HG03045 (cell line): ENCODE measurements around the gene ACVRL1.

ENCODE experiments used
- ATAC-seq: cut with Tn5 transposase; IDR thresholded peaks from one replicate; pipeline ENCODE4 v1.9.1; 2021; ENCODE audit warnings: mild to moderate bottlenecking, moderate library complexity; ENCODE audit not compliant: unreplicated experiment

The ACVRL1 gene

DNA sequence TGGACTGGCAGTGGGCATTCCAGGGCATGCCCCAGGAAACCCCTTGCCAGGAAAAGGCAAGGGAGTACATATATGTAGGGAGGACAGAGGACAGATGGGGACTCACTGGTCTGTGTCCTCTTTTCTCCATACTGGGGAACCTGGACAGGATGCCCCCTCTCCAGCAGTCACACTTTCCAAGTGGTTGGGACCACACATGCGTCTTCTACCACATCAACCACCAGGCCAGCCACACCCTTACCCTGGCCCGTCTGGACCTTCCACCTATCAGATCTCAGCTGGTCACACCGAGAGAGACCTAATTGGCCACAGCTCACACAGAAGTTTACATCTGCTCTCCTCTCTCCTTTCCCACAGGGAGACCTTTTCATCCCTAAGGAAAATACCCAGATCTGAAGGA lies 11.1 kb upstream of the ACVRL1 start:
- ATAC-seq: no peak

DNA sequence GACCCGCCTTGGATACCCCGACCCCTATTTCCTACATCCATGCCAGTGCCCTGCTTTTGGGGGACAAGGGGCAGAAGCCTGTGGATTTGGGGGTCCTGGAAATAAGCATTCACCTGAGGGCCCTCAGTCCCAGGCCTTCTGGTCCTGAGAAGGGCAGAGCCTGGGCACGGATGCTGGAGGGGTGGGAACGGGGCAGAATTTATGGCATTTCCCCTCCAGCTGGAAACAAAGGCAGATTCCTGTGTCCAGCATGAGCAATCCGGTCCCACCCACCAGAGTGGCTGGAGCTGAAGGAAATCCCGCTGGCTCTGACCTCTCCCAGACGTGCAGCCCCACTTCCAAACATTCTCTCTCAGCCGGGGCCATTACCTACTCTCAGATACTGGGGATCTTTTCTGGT lies 10.1 kb upstream of the ACVRL1 start:
- no peak for ATAC-seq

DNA sequence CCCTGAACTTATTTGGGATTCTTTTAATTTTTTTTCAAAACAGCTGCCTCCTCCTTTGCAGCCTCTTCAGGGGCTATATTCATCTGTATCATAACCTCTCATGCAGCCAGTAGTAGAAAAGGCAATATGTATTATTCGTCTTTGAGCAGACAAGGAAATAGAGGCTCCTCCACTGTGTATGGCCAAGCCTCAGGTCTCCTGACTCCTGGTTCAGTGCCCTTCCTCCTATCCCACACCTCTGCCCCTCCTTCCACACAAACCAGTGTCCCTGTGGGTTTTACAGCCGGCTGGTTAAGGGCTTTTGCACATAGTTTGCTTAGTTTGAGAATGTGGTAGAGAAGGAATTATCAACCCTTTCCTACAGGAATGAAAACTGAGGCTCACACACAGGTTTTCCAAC lies 8.8 kb upstream of the ACVRL1 start:
- ATAC-seq: no peak

DNA sequence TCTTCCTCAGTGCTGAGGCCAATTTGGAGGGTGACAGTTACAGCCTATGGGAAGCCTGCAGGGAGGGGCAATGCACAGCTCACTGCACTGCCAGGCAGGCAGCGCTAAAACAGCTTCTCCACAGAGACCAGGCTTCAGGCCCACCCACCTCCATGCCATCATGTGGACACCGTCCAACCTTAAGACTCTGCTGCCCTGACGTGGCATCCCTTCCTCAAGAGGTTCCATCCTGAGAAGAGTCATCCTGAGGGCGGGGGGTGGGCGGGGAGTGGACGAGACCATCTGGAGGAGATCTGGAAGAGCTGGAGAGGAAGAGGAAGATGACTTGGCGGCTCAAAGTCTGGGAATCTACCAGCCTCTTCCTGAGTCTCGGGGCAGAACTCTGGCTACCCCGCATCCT lies 8.4 kb upstream of the ACVRL1 start:
- ATAC-seq: no peak

GRCh38 chr12:51900323-51900889 lies 6.9 kb upstream of the ACVRL1 start:
- ATAC-seq: no peak

DNA sequence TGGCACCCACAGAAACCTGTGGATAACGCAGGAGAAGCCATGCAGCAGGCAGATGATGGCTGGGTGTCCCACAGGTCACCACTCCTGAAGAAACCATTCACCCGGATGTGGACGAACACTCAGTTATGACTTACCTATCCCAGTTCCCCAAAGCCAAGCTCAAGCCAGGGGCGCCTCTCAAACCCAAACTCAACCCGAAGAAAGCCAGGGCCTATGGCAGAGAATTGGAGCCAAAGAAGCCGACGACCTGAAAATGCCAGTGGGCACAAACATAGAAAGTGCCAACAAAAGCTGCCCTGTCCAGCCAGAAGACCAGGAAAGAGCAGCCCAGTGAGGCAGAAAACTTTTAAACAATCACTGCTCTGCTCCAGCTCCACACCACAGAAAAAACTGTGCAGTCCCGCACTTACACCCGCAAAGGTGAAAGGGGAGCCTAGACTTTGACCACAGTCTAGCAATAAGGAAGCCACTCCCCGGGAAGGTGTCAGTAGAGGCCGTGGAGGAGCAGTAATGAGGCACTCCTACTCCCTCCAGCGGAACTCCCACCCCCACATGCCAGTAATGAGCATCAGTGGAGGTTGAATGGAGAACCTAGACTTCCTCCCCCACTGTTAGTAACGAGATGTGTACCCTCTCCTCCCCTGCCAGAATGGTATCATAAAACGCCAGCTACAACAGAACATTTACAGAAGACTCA lies 6.0 kb upstream of the ACVRL1 start:
- ATAC-seq: no peak

DNA sequence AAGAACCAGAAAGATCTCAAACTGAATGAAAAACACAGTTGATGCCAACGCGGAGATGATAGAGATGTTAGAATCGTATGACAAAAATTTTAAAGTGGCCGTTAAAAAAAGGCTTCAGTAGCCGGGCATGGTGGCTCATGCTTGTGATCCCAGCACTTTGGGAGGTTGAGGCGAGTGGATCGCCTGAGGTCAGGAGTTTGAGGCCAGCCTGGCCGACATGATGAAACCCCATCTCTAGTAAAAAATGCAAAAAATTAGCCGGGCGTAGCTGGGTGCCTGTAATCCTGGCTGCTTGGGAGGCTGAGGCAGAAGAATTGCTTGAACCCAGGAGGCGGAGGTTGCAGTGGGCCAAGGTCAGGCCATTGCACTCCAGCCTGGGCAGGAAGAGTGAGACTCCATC lies 5.4 kb upstream of the ACVRL1 start:
- ATAC-seq: no peak

- ATAC-seq: no peak
Observed at GRCh38 chr12:51904951-51905470, 2.3 kb upstream of the ACVRL1 start.

- ATAC-seq: no peak
Observed at GRCh38 chr12:51905471-51906429, 1.6 kb upstream of the ACVRL1 start.

DNA sequence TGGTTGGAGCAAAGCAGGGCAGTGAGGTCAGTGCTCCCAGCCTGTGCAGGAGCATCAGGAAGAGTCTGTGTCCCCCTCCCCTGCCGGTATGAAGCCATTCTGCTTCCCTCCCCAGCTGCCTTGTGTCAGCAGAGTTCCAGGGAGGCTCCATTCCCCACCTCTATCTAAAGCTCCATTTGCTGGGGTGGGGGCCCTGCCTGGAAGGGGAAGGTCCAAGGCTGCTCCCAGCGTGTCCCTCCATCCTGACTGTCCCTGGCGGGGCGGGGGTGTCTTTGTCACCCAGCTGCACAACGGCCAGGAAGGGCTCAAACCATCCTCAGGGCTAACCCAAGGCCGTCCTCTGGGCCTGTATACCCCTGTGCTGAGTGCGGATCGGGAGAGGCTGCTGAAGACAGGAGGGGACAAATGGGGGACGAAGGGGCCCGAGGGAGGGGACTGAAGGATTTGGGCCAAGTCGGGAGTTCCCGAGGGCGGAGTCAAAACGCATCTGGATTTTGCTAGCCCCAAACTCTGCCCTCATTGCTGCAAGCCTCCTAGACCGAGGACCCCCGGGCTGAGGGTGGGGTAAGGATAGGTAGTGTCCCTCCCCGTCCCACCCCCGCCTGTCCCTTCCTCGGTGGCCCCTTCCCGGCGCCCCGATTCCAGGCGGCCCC lies 748 bp upstream of the ACVRL1 start:
- ATAC-seq: no peak

DNA sequence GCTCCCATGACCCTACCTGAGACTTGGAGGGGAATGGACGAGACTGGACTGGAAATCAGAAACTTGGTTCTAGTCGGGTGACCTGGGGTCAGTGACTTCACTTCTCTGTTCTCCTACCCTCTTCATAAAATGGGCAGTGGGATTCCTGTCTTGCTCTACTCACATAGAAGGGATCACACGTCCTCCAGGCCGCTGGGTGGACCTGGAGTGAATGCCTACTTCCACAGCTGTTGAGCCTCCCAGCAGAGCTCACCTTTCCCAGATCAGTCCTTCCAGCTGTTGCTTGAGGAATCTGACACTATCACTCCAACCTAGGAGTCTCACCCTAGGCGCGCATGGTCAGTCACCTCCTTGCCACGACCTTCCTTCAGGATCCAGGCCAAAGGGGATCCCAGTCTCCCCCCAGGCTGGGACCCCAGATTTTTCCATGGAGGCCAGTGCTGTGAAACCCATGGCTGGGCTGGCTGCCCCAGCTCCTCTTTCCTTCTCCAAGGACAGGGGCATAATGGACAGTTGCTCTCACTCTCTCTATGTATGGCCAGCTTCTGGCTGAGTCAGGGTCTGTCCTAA lies 637 bp downstream of the ACVRL1 start:
- no peak for ATAC-seq

- ATAC-seq: no peak
Observed at GRCh38 chr12:51908876-51909592, 1.7 kb downstream of the ACVRL1 start.

DNA sequence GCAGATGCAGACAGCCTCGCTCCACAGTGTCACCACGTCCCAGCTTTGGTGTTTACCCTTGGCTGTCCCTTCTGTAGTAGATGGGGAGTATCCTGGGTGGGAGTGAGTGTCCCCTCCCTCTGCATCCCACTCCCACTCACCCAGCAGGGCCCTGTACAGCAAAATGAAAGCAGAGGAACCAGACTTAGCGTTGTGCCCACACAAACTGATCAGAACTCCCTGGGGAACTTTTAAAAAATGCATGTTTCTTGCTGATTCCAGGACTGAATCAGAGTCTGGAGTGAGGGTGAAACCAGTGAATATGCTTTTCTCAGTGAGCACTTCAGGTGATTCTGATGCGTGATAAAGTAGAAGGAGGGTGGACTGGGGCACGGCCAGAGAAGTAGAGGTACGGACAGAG lies 2.9 kb downstream of the ACVRL1 start:
- no peak for ATAC-seq

- ATAC-seq: no peak
Observed at GRCh38 chr12:51910691-51911090, 3.4 kb downstream of the ACVRL1 start.

GRCh38 chr12:51911307-51911706 lies 4.0 kb downstream of the ACVRL1 start:
- ATAC-seq: no peak

DNA sequence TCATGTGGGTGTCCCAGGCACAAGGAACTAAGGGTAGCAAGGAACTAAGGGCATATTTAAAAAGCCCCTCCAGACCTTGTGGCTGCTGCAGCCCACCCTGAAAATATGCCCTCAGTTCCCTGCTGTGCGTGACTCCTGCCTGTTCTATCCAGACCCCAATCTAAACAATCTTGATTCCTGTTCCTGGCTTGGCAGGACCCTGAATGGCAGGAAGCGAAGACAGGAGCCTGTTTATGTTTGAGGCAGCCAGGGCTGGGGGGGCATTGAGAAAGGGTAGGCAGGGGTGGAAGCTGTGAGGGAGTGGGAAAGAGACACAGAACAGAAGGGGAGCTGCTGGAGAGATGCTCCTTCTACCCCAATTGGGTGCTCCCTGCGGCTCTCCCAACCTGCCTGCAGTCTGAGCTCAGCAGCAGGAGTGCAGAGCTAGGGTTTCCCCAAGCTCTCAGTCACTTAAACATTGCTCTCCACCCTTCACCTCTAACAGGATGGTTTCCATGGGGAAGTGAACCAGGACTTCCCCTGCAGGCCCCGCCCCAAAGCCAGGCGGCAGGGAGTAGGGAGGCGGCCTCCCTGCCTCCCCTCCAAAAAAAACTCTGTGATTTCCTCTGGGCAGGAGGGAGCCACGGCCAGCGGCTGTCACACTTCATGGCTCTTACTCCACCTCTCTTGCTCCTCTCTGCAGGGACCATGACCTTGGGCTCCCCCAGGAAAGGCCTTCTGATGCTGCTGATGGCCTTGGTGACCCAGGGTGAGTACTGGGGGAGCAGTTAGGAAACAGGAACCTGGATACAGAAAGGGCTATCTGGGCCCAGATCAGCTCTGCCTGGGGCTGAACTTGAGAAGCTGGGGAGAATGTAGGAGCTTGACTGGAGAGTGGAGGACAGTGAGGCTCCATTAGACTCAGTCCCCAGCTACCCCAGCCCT lies 4.7 kb downstream of the ACVRL1 start:
- ATAC-seq: no peak

DNA sequence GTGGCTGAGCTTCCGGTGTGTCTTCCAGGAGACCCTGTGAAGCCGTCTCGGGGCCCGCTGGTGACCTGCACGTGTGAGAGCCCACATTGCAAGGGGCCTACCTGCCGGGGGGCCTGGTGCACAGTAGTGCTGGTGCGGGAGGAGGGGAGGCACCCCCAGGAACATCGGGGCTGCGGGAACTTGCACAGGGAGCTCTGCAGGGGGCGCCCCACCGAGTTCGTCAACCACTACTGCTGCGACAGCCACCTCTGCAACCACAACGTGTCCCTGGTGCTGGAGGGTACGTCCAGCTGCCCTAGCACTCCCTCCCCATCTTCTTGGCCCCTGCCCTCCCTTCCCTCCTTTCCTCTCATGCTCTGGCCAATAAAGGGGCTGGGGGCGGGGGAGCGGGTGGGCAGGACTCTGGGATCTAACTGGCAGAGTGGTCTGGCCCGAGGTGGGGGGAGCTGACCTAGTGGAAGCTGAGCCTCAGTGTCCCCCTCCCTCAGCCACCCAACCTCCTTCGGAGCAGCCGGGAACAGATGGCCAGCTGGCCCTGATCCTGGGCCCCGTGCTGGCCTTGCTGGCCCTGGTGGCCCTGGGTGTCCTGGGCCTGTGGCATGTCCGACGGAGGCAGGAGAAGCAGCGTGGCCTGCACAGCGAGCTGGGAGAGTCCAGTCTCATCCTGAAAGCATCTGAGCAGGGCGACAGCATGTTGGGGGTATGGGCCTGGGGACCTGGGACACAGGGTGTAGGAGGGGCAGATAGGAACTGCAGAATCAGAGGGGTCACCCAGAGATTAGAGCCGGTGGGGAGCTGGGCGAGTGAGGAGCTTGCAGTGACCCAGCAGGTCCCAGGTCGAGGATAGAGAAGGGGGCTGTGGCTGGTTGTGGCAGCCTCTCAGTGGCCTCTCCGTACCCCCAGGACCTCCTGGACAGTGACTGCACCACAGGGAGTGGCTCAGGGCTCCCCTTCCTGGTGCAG lies 6.0 kb downstream of the ACVRL1 start:
- no peak for ATAC-seq
